WTC11 (cell line): ENCODE results near the gene COPE. TPM values are rescaled to one million over a fixed set of nuclear protein-coding genes. Genes with fewer than 3 reads are reported as not detected.
A peak's percentile ranks its signal among the peaks of the same experiment; 100 is the strongest.

Source experiments
- ATAC-seq: fragments of 200-7000 bp; cut with Tn5 transposase; 2 replicates; pipeline ENCODE4 v1.10.0; 2021; ENCODE audit warnings: mild to moderate bottlenecking, moderate library complexity
- CTCF ChIA-PET: fragments of 300-600 bp; sonication (Branson Sonifier 250); formaldehyde crosslinking; loops from one replicate; lab custom pipeline; 2021; ENCODE audit warnings: antibody characterized with exemption; lab: Charles Lee
- POLR2A ChIA-PET: fragments of 350-600 bp; sonication (Branson Sonifier 250); formaldehyde crosslinking; loops from one replicate; lab custom pipeline; 2021; ENCODE audit warnings: antibody characterized with exemption; lab: Charles Lee
- DNase-seq: peaks from one replicate; pipeline ENCODE4 v3.0.0; 2021; ENCODE audit warnings: low spot score
- H3K27ac Mint-ChIP-seq: 2 replicates; pipeline ENCODE4 v1.8.0; 2021; ENCODE audit warnings: mixed read lengths
- H3K27me3 Mint-ChIP-seq: 2 replicates; pipeline ENCODE4 v1.8.0; 2021; ENCODE audit warnings: low read depth, mild to moderate bottlenecking, moderate library complexity, mixed read lengths
- H3K36me3 Mint-ChIP-seq: 2 replicates; pipeline ENCODE4 v1.8.0; 2021; ENCODE audit warnings: mixed read lengths
- H3K4me1 Mint-ChIP-seq: 2 replicates; pipeline ENCODE4 v1.8.0; 2022; ENCODE audit warnings: mixed read lengths
- H3K4me3 Mint-ChIP-seq: 2 replicates; pipeline ENCODE4 v1.8.0; 2021; ENCODE audit warnings: mild to moderate bottlenecking, moderate library complexity, mixed read lengths
- H3K9me3 Mint-ChIP-seq: 2 replicates; pipeline ENCODE4 v1.8.0; 2021; ENCODE audit warnings: mixed read lengths
- CBFB ChIP-seq: sonication (generic); formaldehyde crosslinking; IDR thresholded peaks from 2 replicates; pipeline ENCODE4 v1.8.1; 2022; ENCODE audit warnings: mild to moderate bottlenecking, low read depth, missing genetic modification reagents
- E2F4 ChIP-seq: sonication (generic); formaldehyde crosslinking; IDR thresholded peaks from 2 replicates; pipeline ENCODE4 v1.8.1; 2022; ENCODE audit warnings: low read depth, mild to moderate bottlenecking, moderate library complexity, missing genetic modification reagents, borderline replicate concordance
- ERG ChIP-seq: fragments of 250-450 bp; sonication (Bioruptor Pico); IDR thresholded peaks from 2 replicates; pipeline ENCODE4 v1.8.0; 2021; ENCODE audit warnings: mild to moderate bottlenecking
- FOXJ3 ChIP-seq: sonication (generic); formaldehyde crosslinking; IDR thresholded peaks from 2 replicates; pipeline ENCODE4 v1.9.0; 2021; ENCODE audit warnings: missing genetic modification reagents, mild to moderate bottlenecking, borderline replicate concordance
- FOXK1 ChIP-seq: sonication (generic); formaldehyde crosslinking; IDR thresholded peaks from 2 replicates; pipeline ENCODE4 v1.8.0; 2022; ENCODE audit warnings: mild to moderate bottlenecking, moderate library complexity, missing genetic modification reagents
- GABPB1 ChIP-seq: sonication (generic); formaldehyde crosslinking; IDR thresholded peaks from 2 replicates; pipeline ENCODE4 v1.8.1; 2023; ENCODE audit warnings: mild to moderate bottlenecking, missing genetic modification reagents
- HMGXB4 ChIP-seq: sonication (generic); formaldehyde crosslinking; IDR thresholded peaks from 2 replicates; pipeline ENCODE4 v1.8.1; 2023; ENCODE audit warnings: mild to moderate bottlenecking, moderate library complexity, missing genetic modification reagents
- IRF2 ChIP-seq: sonication (generic); formaldehyde crosslinking; IDR thresholded peaks from 2 replicates; pipeline ENCODE4 v1.8.0; 2022; ENCODE audit warnings: low read depth, missing genetic modification reagents, borderline replicate concordance
- MLX ChIP-seq: sonication (generic); formaldehyde crosslinking; IDR thresholded peaks from 2 replicates; pipeline ENCODE4 v1.8.1; 2023; ENCODE audit warnings: mild to moderate bottlenecking, missing genetic modification reagents, moderate library complexity
- MXD4 ChIP-seq: fragments of 250-450 bp; sonication (Bioruptor Pico); IDR thresholded peaks from 2 replicates; pipeline ENCODE4 v1.8.0; 2021; ENCODE audit warnings: mild to moderate bottlenecking, moderate library complexity, borderline replicate concordance
- NFYB ChIP-seq: sonication (generic); formaldehyde crosslinking; conservative IDR thresholded peaks from 2 replicates; pipeline ENCODE4 v1.8.0; 2022; ENCODE audit warnings: low read depth, missing genetic modification reagents
- NR3C1 ChIP-seq: sonication (generic); formaldehyde crosslinking; conservative IDR thresholded peaks from 2 replicates; pipeline ENCODE4 v1.8.1; 2023; ENCODE audit warnings: low read depth, mild to moderate bottlenecking, missing genetic modification reagents
- SOX15 ChIP-seq: fragments of 250-450 bp; sonication (Bioruptor Pico); IDR thresholded peaks from 2 replicates; pipeline ENCODE4 v1.9.0; 2021; ENCODE audit warnings: mild to moderate bottlenecking
- TEAD1 ChIP-seq: sonication (generic); formaldehyde crosslinking; IDR thresholded peaks from 2 replicates; pipeline ENCODE4 v1.8.0; 2022; ENCODE audit warnings: mild to moderate bottlenecking, missing genetic modification reagents
- ZBTB43 ChIP-seq: sonication (generic); formaldehyde crosslinking; IDR thresholded peaks from 2 replicates; pipeline ENCODE4 v1.8.1; 2023; ENCODE audit warnings: mild to moderate bottlenecking, missing genetic modification reagents
- ZNF232 ChIP-seq: sonication (generic); formaldehyde crosslinking; IDR thresholded peaks from 2 replicates; pipeline ENCODE4 v1.8.0; 2022; ENCODE audit warnings: mild to moderate bottlenecking, missing genetic modification reagents
- ZNF317 ChIP-seq: sonication (generic); formaldehyde crosslinking; IDR thresholded peaks from 2 replicates; pipeline ENCODE4 v1.8.1; 2023; ENCODE audit warnings: low read depth, mild to moderate bottlenecking, moderate library complexity, missing genetic modification reagents, borderline replicate concordance
- ZNF423 ChIP-seq: fragments of 250-450 bp; sonication (Bioruptor Pico); IDR thresholded peaks from 2 replicates; pipeline ENCODE4 v2.1.2; 2022; ENCODE audit warnings: mild to moderate bottlenecking, moderate library complexity
- ZNF425 ChIP-seq: fragments of 250-450 bp; sonication (Bioruptor Pico); conservative IDR thresholded peaks from 2 replicates; pipeline ENCODE4 v1.9.0; 2021; ENCODE audit warnings: mild to moderate bottlenecking
- total RNA-seq: library from RNA; stranded (reverse); gene quantifications from 3 replicates; pipeline ENCODE4 v1.2.3, GENCODE V29; 2021

The COPE gene
- total RNA-seq, 1 experiment from 2014 or later: 228 TPM

GRCh38 chr19:18861917-18862316 is 57.3 kb downstream of the COPE start:
- POLR2A ChIA-PET: no interaction called here
- peaks cover 50% of the 10 kb centered on the region for H3K36me3 Mint-ChIP-seq

GRCh38 chr19:18861235-18861634 is 58.0 kb downstream of the COPE start:
- ChIA-PET CTCF (no interaction called here), POLR2A (no interaction called here)
- peak overlapping the region; percentile 57; the same call in 1 of the 2 replicates for H3K27ac Mint-ChIP-seq
- H3K9me3 Mint-ChIP-seq: no peaks in the 10 kb centered on the region
- ATAC-seq (no peak), DNase-seq (no peak)
- peaks cover 54% of the 10 kb centered on the region for H3K36me3 Mint-ChIP-seq
- no peak overlapping the region for H3K4me3 Mint-ChIP-seq
- no peaks in the 10 kb centered on the region for H3K4me1 Mint-ChIP-seq
- no peaks in the 10 kb centered on the region for H3K27me3 Mint-ChIP-seq
- TF ChIP-seq ZBTB43 (CRISPR knock-in tag) (no peak), TEAD1 (no peak), ERG (CRISPR knock-in tag) (no peak), SOX15 (CRISPR knock-in tag) (no peak), NFYB (CRISPR knock-in tag) (no peak), MXD4 (CRISPR knock-in tag) (no peak), FOXJ3 (CRISPR knock-in tag) (no peak), FOXK1 (CRISPR knock-in tag) (no peak), MLX (CRISPR knock-in tag) (no peak)

More at GRCh38 chr19:18861917-18862316, 57.3 kb downstream of the COPE start:
- no peak for TF ChIP-seq ZNF232 (CRISPR knock-in tag)
- no peak for TF ChIP-seq IRF2 (CRISPR knock-in tag)
- TF ChIP-seq HMGXB4: no peak
- TF ChIP-seq ZNF423 (CRISPR knock-in tag): no peak
- no peak for TF ChIP-seq E2F4 (CRISPR knock-in tag)
- TF ChIP-seq NR3C1 (CRISPR knock-in tag): no peak
- TF ChIP-seq ZNF425: no peak
- TF ChIP-seq GABPB1: no peak
- no peak for TF ChIP-seq MLX (CRISPR knock-in tag)
- TF ChIP-seq CBFB: no peak
- no peak for TF ChIP-seq FOXK1 (CRISPR knock-in tag)
- TF ChIP-seq ZNF317 (CRISPR knock-in tag): no peak
- TF ChIP-seq ZBTB43 (CRISPR knock-in tag): no peak
- H3K4me1 Mint-ChIP-seq: 0 out of 2 replicates have a peak, but pooled peaks cover 3% of the 10 kb centered on the region
- DNase-seq (no peak), ATAC-seq (no peak)
- no peak overlapping the region for H3K27ac Mint-ChIP-seq
- CTCF ChIA-PET: interaction anchor here (3.0 kb wide), 1 partner anchor 15 kb away, joined by 14 read pairs; no protein-coding TSS in a partner anchor
- no peak overlapping the region for H3K4me3 Mint-ChIP-seq
- no peaks in the 10 kb centered on the region for H3K27me3 Mint-ChIP-seq
- H3K9me3 Mint-ChIP-seq: no peaks in the 10 kb centered on the region
